NB4 (cell line): Measurements from ENCODE around the gene ATP11A.

Source experiments
- DNase-seq: peaks from one replicate; pipeline ENCODE4 v3.0.0; 2010; ENCODE audit warnings: low read depth
- H3K4me3 ChIP-seq: one replicate; pipeline ENCODE4 v1.5.1; 2011; ENCODE audit warnings: mild to moderate bottlenecking, low read depth, low read length, moderate library complexity
- MAX ChIP-seq: IDR thresholded peaks from 2 replicates; pipeline ENCODE4 v1.6.1; 2011; ENCODE audit warnings: low read depth, low read length
- MYC ChIP-seq: IDR thresholded peaks from 2 replicates; pipeline ENCODE4 v1.6.1; 2011; ENCODE audit warnings: low read depth, low read length
- POLR2A ChIP-seq: IDR thresholded peaks from 2 replicates; pipeline ENCODE4 v1.6.1; 2011; ENCODE audit warnings: mild to moderate bottlenecking; ENCODE audit not compliant: insufficient read length; ENCODE audit errors: extremely low read depth
- TF ChIP-seq, protein P1 (sequence below): IDR thresholded peaks from one replicate; pipeline ENCODE4 v1.5.1; 2012; ENCODE audit warnings: low read depth, low read length

The ATP11A gene

DNA sequence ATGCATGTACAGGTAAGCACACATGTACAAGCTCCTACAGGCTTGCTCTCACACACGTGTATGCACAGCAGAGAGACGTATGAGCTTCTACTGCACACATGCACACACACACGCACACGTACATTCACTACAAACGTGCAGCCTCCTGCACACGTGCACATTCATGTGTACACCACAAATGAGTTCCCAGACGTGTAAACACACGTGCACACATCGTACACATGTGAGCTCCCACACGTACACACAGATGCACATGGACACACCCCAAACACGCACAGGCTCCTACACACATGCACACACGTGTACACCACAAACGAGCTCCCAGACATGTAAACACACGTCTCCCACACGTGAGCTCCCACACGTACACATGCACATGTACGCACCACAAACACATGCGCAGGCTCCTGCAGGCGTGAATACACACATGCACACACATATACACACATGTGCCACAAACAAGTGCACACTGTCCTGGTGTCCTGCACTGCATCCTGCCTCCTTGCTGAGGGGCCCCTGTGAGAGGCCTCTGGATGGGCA is 195.5 kb downstream of the ATP11A start:
- TF ChIP-seq, protein P1, sequence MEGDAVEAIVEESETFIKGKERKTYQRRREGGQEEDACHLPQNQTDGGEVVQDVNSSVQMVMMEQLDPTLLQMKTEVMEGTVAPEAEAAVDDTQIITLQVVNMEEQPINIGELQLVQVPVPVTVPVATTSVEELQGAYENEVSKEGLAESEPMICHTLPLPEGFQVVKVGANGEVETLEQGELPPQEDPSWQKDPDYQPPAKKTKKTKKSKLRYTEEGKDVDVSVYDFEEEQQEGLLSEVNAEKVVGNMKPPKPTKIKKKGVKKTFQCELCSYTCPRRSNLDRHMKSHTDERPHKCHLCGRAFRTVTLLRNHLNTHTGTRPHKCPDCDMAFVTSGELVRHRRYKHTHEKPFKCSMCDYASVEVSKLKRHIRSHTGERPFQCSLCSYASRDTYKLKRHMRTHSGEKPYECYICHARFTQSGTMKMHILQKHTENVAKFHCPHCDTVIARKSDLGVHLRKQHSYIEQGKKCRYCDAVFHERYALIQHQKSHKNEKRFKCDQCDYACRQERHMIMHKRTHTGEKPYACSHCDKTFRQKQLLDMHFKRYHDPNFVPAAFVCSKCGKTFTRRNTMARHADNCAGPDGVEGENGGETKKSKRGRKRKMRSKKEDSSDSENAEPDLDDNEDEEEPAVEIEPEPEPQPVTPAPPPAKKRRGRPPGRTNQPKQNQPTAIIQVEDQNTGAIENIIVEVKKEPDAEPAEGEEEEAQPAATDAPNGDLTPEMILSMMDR, result no peak
- TF ChIP-seq MYC (no peak), MAX (no peak; the same call in 1 of the 2 replicates), POLR2A (no peak)
- DNase-seq, result no peak
- H3K4me3 ChIP-seq, result no peak overlapping the region

DNA sequence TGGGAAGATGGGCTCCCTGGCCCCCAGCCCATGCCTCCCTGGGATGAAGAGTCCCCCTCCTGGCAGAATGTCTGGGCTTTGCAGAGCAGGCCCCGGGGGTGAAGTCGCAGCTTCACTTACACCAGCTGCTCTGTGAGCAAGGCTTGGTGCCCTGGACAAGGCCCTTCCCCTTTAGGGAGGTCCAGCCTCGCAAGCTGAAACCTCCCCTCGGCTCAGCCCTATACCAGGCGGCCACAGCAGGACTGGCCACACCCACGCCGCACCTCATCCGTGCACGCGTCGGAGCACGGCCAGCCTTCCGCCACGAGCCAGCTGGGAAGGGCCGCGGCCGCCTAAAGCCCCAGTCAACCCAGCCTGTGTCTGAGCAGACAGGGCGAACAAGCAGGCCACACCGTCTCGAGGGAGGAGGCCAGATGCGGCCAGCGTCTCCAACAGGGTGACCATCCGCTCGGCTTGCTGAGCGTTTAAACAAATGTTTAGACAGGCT is 196.0 kb downstream of the ATP11A start:
- DNase-seq, result no peak
- TF ChIP-seq, protein P1, result no peak
- TF ChIP-seq POLR2A, result no peak
- no peak for TF ChIP-seq MYC
- TF ChIP-seq MAX, result no peak
- H3K4me3 ChIP-seq, result no peak overlapping the region

DNA sequence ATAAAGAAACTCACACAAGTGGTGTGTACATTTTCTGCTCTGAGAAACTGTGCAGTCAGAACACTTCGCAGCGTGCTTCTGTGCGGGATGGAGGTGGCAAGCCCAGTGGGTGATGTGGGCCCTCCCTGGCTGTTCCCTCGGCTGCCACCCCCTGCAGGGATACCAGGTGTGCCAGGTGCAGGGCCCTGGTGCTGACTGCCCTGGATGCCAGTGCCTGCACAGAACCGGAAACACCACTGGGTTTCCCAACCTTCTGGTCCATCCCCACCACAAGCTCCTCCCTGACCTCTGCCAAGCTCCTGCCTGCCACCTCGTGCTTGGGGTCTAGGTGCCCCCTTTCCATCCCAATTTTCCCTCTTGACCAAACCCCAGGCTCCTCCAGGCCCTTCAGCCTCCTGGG is 197.3 kb downstream of the ATP11A start:
- no peak for DNase-seq
- TF ChIP-seq MYC (no peak), MAX (no peak), POLR2A (no peak)
- TF ChIP-seq, protein P1, result no peak
- no peak overlapping the region for H3K4me3 ChIP-seq

- H3K4me3 ChIP-seq, result no peak overlapping the region
- TF ChIP-seq MAX (no peak), POLR2A (no peak), MYC (no peak)
- TF ChIP-seq, protein P1, result no peak
- no peak for DNase-seq
Observed at GRCh38 chr13:112887557-112887991, 197.7 kb downstream of the ATP11A start.

DNA sequence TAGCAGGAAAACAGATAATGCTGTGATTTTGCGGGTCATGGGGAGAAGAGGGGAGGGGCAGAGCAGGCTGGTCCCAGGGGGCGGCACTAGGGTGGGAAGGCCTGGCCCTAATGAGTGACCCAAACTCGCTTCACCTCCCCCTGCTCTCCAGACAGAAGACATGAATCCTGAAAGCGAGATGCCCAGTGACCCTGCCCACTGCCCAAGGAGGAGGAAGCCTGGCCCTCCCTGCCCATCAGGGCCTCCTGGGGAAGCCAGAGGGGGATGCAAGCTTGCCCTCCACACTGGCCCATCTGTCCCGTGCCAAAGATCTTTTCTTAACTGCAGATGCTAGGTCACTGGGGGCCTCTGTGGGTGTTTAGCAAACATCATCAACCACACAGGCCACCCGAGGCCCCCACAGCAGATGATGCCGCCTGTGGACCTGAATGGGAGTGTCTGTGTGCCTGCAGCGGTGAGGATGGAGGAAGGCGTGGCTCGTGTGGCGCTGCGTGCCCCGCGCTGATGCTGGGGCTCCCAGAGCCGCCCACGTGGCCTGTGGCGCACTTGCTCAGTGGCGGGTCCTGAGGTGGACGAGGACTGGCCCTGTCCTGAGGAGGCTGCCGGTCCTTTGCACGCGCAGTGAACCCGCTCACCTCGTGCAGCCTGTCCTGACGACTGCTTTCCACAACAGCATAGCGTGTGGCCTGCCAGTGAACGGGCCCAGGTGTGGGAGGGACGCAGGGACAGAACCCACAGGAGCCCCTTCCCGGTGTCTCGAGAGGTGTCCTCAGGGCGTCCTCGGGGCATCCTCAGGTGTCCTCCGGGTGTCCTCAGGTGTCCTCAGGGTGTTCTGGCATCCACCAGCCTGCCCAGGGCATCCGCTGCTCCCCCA is 198.6 kb downstream of the ATP11A start:
- no peak for DNase-seq
- no peak for TF ChIP-seq MYC
- no peak for TF ChIP-seq MAX
- TF ChIP-seq, protein P1, result no peak
- TF ChIP-seq POLR2A, result no peak
- no peak overlapping the region for H3K4me3 ChIP-seq
